HEK293 (cell line): Measurements from ENCODE around the gene DNAJC27.

Experiments
- ZNF530 ChIP-seq: fragments of 450-650 bp; formaldehyde crosslinking; IDR thresholded peaks from 2 replicates; pipeline ENCODE4 v1.5.1; 2016; ENCODE audit warnings: low read depth, missing biosample characterization, missing genetic modification characterization
- ZNF792 ChIP-seq: fragments of 450-650 bp; formaldehyde crosslinking; IDR thresholded peaks from 2 replicates; pipeline ENCODE4 v1.5.1; 2016; ENCODE audit warnings: missing biosample characterization, missing genetic modification characterization

DNA sequence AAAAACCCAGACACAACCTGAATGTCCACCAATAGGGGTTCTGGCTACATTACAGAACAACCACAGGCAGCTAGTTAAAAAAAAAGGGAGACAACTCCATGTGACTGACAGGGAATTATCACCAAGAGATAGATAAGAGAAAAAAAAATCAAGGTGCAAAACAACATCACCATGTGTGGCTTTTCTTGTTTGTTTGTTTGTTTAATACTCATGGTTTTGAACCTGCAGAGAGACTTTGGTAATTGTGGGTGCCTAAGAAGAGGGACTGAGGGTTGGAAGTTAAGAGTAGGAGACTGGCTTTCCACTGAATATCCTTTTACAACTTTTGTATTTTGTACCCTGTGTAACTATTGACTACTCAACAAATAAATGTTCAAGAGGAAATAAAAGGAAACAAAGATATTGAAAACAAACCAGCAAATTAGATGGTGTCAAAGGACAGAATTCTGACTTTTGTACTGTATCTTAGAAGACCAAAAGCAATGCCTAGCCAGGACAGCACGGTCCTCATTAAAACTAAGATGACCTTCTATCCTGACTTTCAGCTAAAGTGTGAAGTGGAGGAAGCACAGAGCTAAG is 22.5 kb upstream of the DNAJC27 start:
- TF ChIP-seq ZNF792 (tag by site-specific recombination) (no peak), ZNF530 (tag by site-specific recombination) (no peak)
